WTC11 (cell line): Measurements from ENCODE around the gene GATA3. TPM values are rescaled to one million over a fixed set of nuclear protein-coding genes. Genes with fewer than 3 reads are reported as not detected.

ENCODE experiments used
- ATAC-seq: fragments of 200-7000 bp; cut with Tn5 transposase; 2 replicates; pipeline ENCODE4 v1.10.0; 2021; ENCODE audit warnings: mild to moderate bottlenecking, moderate library complexity
- CTCF ChIA-PET: fragments of 300-600 bp; sonication (Branson Sonifier 250); formaldehyde crosslinking; loops from one replicate; lab custom pipeline; 2021; ENCODE audit warnings: antibody characterized with exemption; lab: Charles Lee
- POLR2A ChIA-PET: fragments of 350-600 bp; sonication (Branson Sonifier 250); formaldehyde crosslinking; loops from one replicate; lab custom pipeline; 2021; ENCODE audit warnings: antibody characterized with exemption; lab: Charles Lee
- DNase-seq: peaks from one replicate; pipeline ENCODE4 v3.0.0; 2021; ENCODE audit warnings: low spot score
- H3K27ac Mint-ChIP-seq: 2 replicates; pipeline ENCODE4 v1.8.0; 2021; ENCODE audit warnings: mixed read lengths
- H3K27me3 Mint-ChIP-seq: 2 replicates; pipeline ENCODE4 v1.8.0; 2021; ENCODE audit warnings: low read depth, mild to moderate bottlenecking, moderate library complexity, mixed read lengths
- H3K36me3 Mint-ChIP-seq: 2 replicates; pipeline ENCODE4 v1.8.0; 2021; ENCODE audit warnings: mixed read lengths
- H3K4me1 Mint-ChIP-seq: 2 replicates; pipeline ENCODE4 v1.8.0; 2022; ENCODE audit warnings: mixed read lengths
- H3K4me3 Mint-ChIP-seq: 2 replicates; pipeline ENCODE4 v1.8.0; 2021; ENCODE audit warnings: mild to moderate bottlenecking, moderate library complexity, mixed read lengths
- H3K9me3 Mint-ChIP-seq: 2 replicates; pipeline ENCODE4 v1.8.0; 2021; ENCODE audit warnings: mixed read lengths
- ESRRA ChIP-seq: sonication (generic); formaldehyde crosslinking; IDR thresholded peaks from 2 replicates; pipeline ENCODE4 v1.8.1; 2022; ENCODE audit warnings: mild to moderate bottlenecking, missing genetic modification reagents, borderline replicate concordance
- ETV6 ChIP-seq: sonication (generic); formaldehyde crosslinking; IDR thresholded peaks from 2 replicates; pipeline ENCODE4 v1.8.1; 2022; ENCODE audit warnings: mild to moderate bottlenecking, missing genetic modification reagents
- HMGA2 ChIP-seq: fragments of 250-450 bp; sonication (Bioruptor Pico); IDR thresholded peaks from 2 replicates; pipeline ENCODE4 v1.4.0; 2021; ENCODE audit warnings: mild to moderate bottlenecking, moderate library complexity
- KAT7 ChIP-seq: sonication (generic); formaldehyde crosslinking; IDR thresholded peaks from 2 replicates; pipeline ENCODE4 v1.8.1; 2023; ENCODE audit warnings: missing genetic modification reagents, mild to moderate bottlenecking, borderline replicate concordance
- OVOL2 ChIP-seq: fragments of 250-450 bp; sonication (Bioruptor Pico); IDR thresholded peaks from 2 replicates; pipeline ENCODE4 v1.9.0; 2021; ENCODE audit warnings: mild to moderate bottlenecking, borderline replicate concordance
- SMAD3 ChIP-seq: sonication (generic); formaldehyde crosslinking; IDR thresholded peaks from 2 replicates; pipeline ENCODE4 v1.8.0; 2022; ENCODE audit warnings: missing genetic modification reagents, mild to moderate bottlenecking, borderline replicate concordance
- SP1 ChIP-seq: sonication (generic); formaldehyde crosslinking; conservative IDR thresholded peaks from 2 replicates; pipeline ENCODE4 v1.8.1; 2022; ENCODE audit warnings: missing genetic modification reagents
- TP53 ChIP-seq: sonication (generic); formaldehyde crosslinking; IDR thresholded peaks from 2 replicates; pipeline ENCODE4 v1.8.1; 2023; ENCODE audit warnings: mild to moderate bottlenecking, missing genetic modification reagents
- ZNF121 ChIP-seq: sonication (generic); formaldehyde crosslinking; IDR thresholded peaks from 2 replicates; pipeline ENCODE4 v1.8.0; 2023; ENCODE audit warnings: missing genetic modification reagents
- ZNF138 ChIP-seq: sonication (generic); formaldehyde crosslinking; conservative IDR thresholded peaks from 2 replicates; pipeline ENCODE4 v1.8.1; 2022; ENCODE audit warnings: mild to moderate bottlenecking, moderate library complexity, missing genetic modification reagents
- ZNF263 ChIP-seq: sonication (generic); formaldehyde crosslinking; IDR thresholded peaks from 2 replicates; pipeline ENCODE4 v1.8.1; 2022; ENCODE audit warnings: low read depth, mild to moderate bottlenecking, moderate library complexity, missing genetic modification reagents
- ZNF281 ChIP-seq: sonication (generic); formaldehyde crosslinking; IDR thresholded peaks from 2 replicates; pipeline ENCODE4 v1.8.0; 2023; ENCODE audit warnings: mild to moderate bottlenecking, missing genetic modification reagents
- ZNF396 ChIP-seq: fragments of 250-450 bp; sonication (Bioruptor Pico); IDR thresholded peaks from 2 replicates; pipeline ENCODE4 v1.8.0; 2021; ENCODE audit warnings: mild to moderate bottlenecking, moderate library complexity, borderline replicate concordance
- ZNF416 ChIP-seq: fragments of 250-450 bp; sonication (Bioruptor Pico); IDR thresholded peaks from 2 replicates; pipeline ENCODE4 v1.9.0; 2021; ENCODE audit warnings: mild to moderate bottlenecking, inconsistent platforms
- ZNF423 ChIP-seq: fragments of 250-450 bp; sonication (Bioruptor Pico); IDR thresholded peaks from 2 replicates; pipeline ENCODE4 v2.1.2; 2022; ENCODE audit warnings: mild to moderate bottlenecking, moderate library complexity
- total RNA-seq: library from RNA; stranded (reverse); gene quantifications from 3 replicates; pipeline ENCODE4 v1.2.3, GENCODE V29; 2021
- TF ChIP-seq, protein P1 (sequence below): sonication (generic); formaldehyde crosslinking; IDR thresholded peaks from 2 replicates; pipeline ENCODE4 v1.8.0; 2022; ENCODE audit warnings: mild to moderate bottlenecking, missing genetic modification reagents
- TF ChIP-seq, protein P2 (sequence below): fragments of 250-450 bp; sonication (Bioruptor Pico); IDR thresholded peaks from 2 replicates; pipeline ENCODE4 v1.9.0; 2021; ENCODE audit warnings: moderate library complexity, mild to moderate bottlenecking, inconsistent platforms, borderline replicate concordance
- TF ChIP-seq, protein P3 (sequence below): sonication (generic); formaldehyde crosslinking; IDR thresholded peaks from 2 replicates; pipeline ENCODE4 v1.8.1; 2023; ENCODE audit warnings: mild to moderate bottlenecking, missing genetic modification reagents, borderline replicate concordance
- TF ChIP-seq, protein P4 (sequence below): fragments of 250-450 bp; sonication (Bioruptor Pico); IDR thresholded peaks from 2 replicates; pipeline ENCODE4 v2.1.2; 2022; ENCODE audit warnings: mild to moderate bottlenecking, moderate library complexity

The GATA3 gene
- total RNA-seq, 1 experiment from 2014 or later, result 0.72 TPM

DNA sequence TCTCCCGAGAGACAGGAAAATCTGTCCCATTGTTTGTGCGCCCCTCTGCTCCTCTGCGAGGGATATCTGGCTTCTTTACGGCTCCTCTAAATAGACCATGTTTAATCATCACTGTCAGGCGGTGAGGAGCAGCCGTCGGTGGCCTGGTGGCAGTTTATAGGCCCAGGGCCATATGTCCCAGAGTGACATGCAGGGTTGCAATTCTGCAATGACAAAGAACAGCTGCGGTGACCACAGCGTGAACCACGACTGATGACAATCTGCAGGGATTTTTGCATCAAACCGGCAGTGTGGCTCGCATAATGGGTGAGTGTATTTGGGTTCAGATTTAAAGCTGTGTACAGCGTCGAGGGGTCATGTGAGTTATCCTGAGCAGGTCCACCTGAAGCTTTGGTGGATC lies 41.5 kb downstream of the GATA3 start:
- no peak for DNase-seq
- ATAC-seq, result no peak
- no peak overlapping the region for H3K4me3 Mint-ChIP-seq
- POLR2A ChIA-PET, result no interaction called here
- H3K27ac Mint-ChIP-seq, result no peak overlapping the region
- no peak for TF ChIP-seq ZNF281 (CRISPR knock-in tag)
- TF ChIP-seq ZNF416 (CRISPR knock-in tag), result no peak
- TF ChIP-seq ZNF263 (CRISPR knock-in tag), result no peak
- TF ChIP-seq, protein P1, sequence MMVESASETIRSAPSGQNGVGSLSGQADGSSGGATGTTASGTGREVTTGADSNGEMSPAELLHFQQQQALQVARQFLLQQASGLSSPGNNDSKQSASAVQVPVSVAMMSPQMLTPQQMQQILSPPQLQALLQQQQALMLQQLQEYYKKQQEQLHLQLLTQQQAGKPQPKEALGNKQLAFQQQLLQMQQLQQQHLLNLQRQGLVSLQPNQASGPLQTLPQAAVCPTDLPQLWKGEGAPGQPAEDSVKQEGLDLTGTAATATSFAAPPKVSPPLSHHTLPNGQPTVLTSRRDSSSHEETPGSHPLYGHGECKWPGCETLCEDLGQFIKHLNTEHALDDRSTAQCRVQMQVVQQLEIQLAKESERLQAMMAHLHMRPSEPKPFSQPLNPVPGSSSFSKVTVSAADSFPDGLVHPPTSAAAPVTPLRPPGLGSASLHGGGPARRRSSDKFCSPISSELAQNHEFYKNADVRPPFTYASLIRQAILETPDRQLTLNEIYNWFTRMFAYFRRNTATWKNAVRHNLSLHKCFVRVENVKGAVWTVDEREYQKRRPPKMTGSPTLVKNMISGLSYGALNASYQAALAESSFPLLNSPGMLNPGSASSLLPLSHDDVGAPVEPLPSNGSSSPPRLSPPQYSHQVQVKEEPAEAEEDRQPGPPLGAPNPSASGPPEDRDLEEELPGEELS (CRISPR knock-in tag), result no peak
- TF ChIP-seq, protein P2, sequence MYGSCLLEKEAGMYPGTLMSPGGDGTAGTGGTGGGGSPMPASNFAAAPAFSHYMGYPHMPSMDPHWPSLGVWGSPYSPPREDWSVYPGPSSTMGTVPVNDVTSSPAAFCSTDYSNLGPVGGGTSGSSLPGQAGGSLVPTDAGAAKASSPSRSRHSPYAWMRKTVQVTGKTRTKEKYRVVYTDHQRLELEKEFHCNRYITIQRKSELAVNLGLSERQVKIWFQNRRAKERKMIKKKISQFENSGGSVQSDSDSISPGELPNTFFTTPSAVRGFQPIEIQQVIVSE (CRISPR knock-in tag), result no peak
- no peak for TF ChIP-seq ZNF423 (CRISPR knock-in tag)
- TF ChIP-seq OVOL2 (CRISPR knock-in tag), result no peak
- no peak for TF ChIP-seq KAT7
- TF ChIP-seq TP53 (CRISPR knock-in tag), result no peak
- TF ChIP-seq SP1 (CRISPR knock-in tag), result no peak
- no peak for TF ChIP-seq HMGA2 (CRISPR knock-in tag)
- no peak for TF ChIP-seq ETV6
- no peak for TF ChIP-seq ZNF396 (CRISPR knock-in tag)
- peaks cover 10% of the 10 kb centered on the region for H3K4me1 Mint-ChIP-seq
- CTCF ChIA-PET, result no interaction called here
- H3K9me3 Mint-ChIP-seq, result no peaks in the 10 kb centered on the region
- H3K36me3 Mint-ChIP-seq, result no peaks in the 10 kb centered on the region
- H3K27me3 Mint-ChIP-seq, result no peaks in the 10 kb centered on the region

DNA sequence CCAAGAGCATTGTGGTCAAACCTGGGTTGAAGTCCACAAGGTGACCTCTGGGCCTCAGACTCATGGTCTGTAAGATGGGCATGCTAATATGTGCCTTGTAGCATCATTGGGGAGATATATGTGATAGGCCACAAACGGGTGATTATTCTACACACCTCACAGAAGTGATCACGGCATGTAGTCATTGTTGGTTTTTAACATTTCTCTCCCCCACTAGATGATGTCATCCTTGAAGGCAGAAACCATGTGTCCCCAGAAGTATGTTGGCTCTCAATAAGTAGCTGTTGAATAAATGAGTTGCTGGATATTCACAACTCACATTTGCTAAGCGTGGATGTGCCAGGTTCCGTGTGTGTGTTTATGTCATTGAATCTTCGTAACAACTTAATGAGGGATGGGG lies 42.4 kb downstream of the GATA3 start:
- Mint-ChIP-seq H3K9me3 (no peaks in the 10 kb centered on the region), H3K4me1 (peaks cover 10% of the 10 kb centered on the region), H3K36me3 (no peaks in the 10 kb centered on the region), H3K4me3 (no peak overlapping the region), H3K27ac (no peak overlapping the region), H3K27me3 (no peaks in the 10 kb centered on the region)
- CTCF ChIA-PET, result no interaction called here
- no peak for TF ChIP-seq SMAD3 (CRISPR knock-in tag)
- TF ChIP-seq ZNF138 (CRISPR knock-in tag), result no peak
- TF ChIP-seq, protein P3, sequence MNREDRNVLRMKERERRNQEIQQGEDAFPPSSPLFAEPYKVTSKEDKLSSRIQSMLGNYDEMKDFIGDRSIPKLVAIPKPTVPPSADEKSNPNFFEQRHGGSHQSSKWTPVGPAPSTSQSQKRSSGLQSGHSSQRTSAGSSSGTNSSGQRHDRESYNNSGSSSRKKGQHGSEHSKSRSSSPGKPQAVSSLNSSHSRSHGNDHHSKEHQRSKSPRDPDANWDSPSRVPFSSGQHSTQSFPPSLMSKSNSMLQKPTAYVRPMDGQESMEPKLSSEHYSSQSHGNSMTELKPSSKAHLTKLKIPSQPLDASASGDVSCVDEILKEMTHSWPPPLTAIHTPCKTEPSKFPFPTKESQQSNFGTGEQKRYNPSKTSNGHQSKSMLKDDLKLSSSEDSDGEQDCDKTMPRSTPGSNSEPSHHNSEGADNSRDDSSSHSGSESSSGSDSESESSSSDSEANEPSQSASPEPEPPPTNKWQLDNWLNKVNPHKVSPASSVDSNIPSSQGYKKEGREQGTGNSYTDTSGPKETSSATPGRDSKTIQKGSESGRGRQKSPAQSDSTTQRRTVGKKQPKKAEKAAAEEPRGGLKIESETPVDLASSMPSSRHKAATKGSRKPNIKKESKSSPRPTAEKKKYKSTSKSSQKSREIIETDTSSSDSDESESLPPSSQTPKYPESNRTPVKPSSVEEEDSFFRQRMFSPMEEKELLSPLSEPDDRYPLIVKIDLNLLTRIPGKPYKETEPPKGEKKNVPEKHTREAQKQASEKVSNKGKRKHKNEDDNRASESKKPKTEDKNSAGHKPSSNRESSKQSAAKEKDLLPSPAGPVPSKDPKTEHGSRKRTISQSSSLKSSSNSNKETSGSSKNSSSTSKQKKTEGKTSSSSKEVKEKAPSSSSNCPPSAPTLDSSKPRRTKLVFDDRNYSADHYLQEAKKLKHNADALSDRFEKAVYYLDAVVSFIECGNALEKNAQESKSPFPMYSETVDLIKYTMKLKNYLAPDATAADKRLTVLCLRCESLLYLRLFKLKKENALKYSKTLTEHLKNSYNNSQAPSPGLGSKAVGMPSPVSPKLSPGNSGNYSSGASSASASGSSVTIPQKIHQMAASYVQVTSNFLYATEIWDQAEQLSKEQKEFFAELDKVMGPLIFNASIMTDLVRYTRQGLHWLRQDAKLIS (CRISPR knock-in tag), result no peak
- TF ChIP-seq ZNF121, result no peak
- TF ChIP-seq, protein P4, sequence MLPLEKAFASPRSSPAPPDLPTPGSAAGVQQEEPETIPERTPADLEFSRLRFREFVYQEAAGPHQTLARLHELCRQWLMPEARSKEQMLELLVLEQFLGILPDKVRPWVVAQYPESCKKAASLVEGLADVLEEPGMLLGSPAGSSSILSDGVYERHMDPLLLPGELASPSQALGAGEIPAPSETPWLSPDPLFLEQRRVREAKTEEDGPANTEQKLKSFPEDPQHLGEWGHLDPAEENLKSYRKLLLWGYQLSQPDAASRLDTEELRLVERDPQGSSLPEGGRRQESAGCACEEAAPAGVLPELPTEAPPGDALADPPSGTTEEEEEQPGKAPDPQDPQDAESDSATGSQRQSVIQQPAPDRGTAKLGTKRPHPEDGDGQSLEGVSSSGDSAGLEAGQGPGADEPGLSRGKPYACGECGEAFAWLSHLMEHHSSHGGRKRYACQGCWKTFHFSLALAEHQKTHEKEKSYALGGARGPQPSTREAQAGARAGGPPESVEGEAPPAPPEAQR (CRISPR knock-in tag), result no peak
- no peak for TF ChIP-seq ESRRA (CRISPR knock-in tag)
- no peak for ATAC-seq
- no peak for DNase-seq
- POLR2A ChIA-PET, result no interaction called here
